ENCODE data around the gene EEF1AKMT3. TPM values are rescaled to one million over a fixed set of nuclear protein-coding genes. Genes with fewer than 3 reads are reported as not detected.

The EEF1AKMT3 gene
- 4.9 and 5.2 TPM in 2 replicates for total RNA-seq

GRCh38 chr12:57772429-57773322 is at the start of gene EEF1AKMT3:
EEF1AKMT3 (plus strand) TSS chr12:57772614; CDS start chr12:57772725, 111 bp downstream.

GRCh38 chr12:57738661-57739237 is 33.7 kb upstream of the EEF1AKMT3 start, which contains the start of gene AGAP2:
AGAP2 (minus strand) TSS chr12:57738742; CDS start chr12:57738246, 496 bp downstream.

GRCh38 chr12:57744777-57745484 is 27.5 kb upstream of the EEF1AKMT3 start, which contains the start of gene TSPAN31:
TSPAN31 (plus strand) TSS chr12:57745039; CDS start chr12:57745155, 116 bp downstream.

GRCh38 chr12:57751788-57752667 is 20.4 kb upstream of the EEF1AKMT3 start, which contains the start of gene CDK4:
CDK4 (minus strand) TSS chr12:57752310; CDS start chr12:57751717, 593 bp downstream.

GRCh38 chr12:57754411-57755193 is 17.8 kb upstream of the EEF1AKMT3 start, which contains the start of gene MARCHF9:
MARCHF9 (plus strand) TSS chr12:57755103; CDS start chr12:57755529, 426 bp downstream.

GRCh38 chr12:57766464-57767304 is 5.7 kb upstream of the EEF1AKMT3 start, which contains the start of gene CYP27B1:
CYP27B1 (minus strand) TSS chr12:57767078; CDS start chr12:57767041, 37 bp downstream.

GRCh38 chr12:57771873-57772428 is 463 bp upstream of the EEF1AKMT3 start, which contains the start of gene METTL1:
METTL1 (minus strand) TSS chr12:57772105; CDS start chr12:57772083, 22 bp downstream.

GRCh38 chr12:57782608-57783465 is 10.4 kb downstream of the EEF1AKMT3 start, which contains the start of gene TSFM:
TSFM (plus strand) TSS chr12:57782787; CDS start chr12:57782802, 15 bp downstream.

Other genes starting within 250 kb of the EEF1AKMT3 start
- gene MBD6, start 249.8 kb upstream of the EEF1AKMT3 start, total RNA-seq, result 2.7 and 3.3 TPM in 2 replicates
- 175 and 190 TPM in 2 replicates for gene DCTN2, start 225.4 kb upstream of the EEF1AKMT3 start, total RNA-seq
- gene KIF5A, start 222.6 kb upstream of the EEF1AKMT3 start, total RNA-seq, result 0.08 and 0.19 TPM in 2 replicates
- gene PIP4K2C, start 181.4 kb upstream of the EEF1AKMT3 start, total RNA-seq, result 57.7 and 73.4 TPM in 2 replicates
- 5.7 and 11.7 TPM in 2 replicates for gene DTX3, start 167.8 kb upstream of the EEF1AKMT3 start, total RNA-seq
- 0.76 and 2.0 TPM in 2 replicates for gene ARHGEF25, start 161.2 kb upstream of the EEF1AKMT3 start, total RNA-seq
- gene B4GALNT1, start 139.4 kb upstream of the EEF1AKMT3 start, total RNA-seq, result 0.34 and 1.2 TPM in 2 replicates
- 137 and 149 TPM in 2 replicates for gene OS9, start 78.5 kb upstream of the EEF1AKMT3 start, total RNA-seq
- gene AGAP2, start 33.9 kb upstream of the EEF1AKMT3 start, total RNA-seq, result 0.80 and 0.94 TPM in 2 replicates
- gene TSPAN31, start 27.6 kb upstream of the EEF1AKMT3 start, total RNA-seq, result 54.4 and 65.6 TPM in 2 replicates
- gene CDK4, start 20.3 kb upstream of the EEF1AKMT3 start, total RNA-seq, result 102 and 145 TPM in 2 replicates
- 6.1 and 9.1 TPM in 2 replicates for gene MARCHF9, start 17.5 kb upstream of the EEF1AKMT3 start, total RNA-seq
- 92.0 and 93.4 TPM in 2 replicates for gene CYP27B1, start 5.5 kb upstream of the EEF1AKMT3 start, total RNA-seq
- 11.6 and 13.9 TPM in 2 replicates for gene METTL1, start 509 bp upstream of the EEF1AKMT3 start, total RNA-seq
- 30.2 and 41.5 TPM in 2 replicates for gene TSFM, start 10.2 kb downstream of the EEF1AKMT3 start, total RNA-seq
- 0.23 and 0.53 TPM in 2 replicates for gene AVIL, start 46.1 kb downstream of the EEF1AKMT3 start, total RNA-seq
- 37.1 and 60.8 TPM in 2 replicates for gene CTDSP2, start 74.1 kb downstream of the EEF1AKMT3 start, total RNA-seq
- gene ATP23, start 169.0 kb downstream of the EEF1AKMT3 start, total RNA-seq, result 14.7 and 15.2 TPM in 2 replicates